Stimulated activated CD8-positive, alpha-beta memory T cell treated with anti-CD3 and anti-CD28 coated beads, Interleukin-7, amount 100 ng/mL, for 1 hour (primary cell): Measurements from ENCODE around the gene RAD54L.
A peak's percentile ranks its signal among the peaks of the same experiment; 100 is the strongest.
"Not testable (repeated sequence)": the region's sequence is repeated elsewhere in the genome, so short reads cannot be mapped to it uniquely, and the experiment has no call there.

Source experiments
- DNase-seq, 2 donors: peaks; one replicate each; pipeline ENCODE4 v3.0.0-alpha.2; 2020; ENCODE audit warnings: low read depth in 2 of 2

The RAD54L gene

GRCh38 chr1:46241733-46242132, 5.8 kb upstream of the RAD54L start:
- DNase-seq: not testable (repeated sequence)

- no peak for DNase-seq
Observed at GRCh38 chr1:46242918-46243317, 4.6 kb upstream of the RAD54L start.

GRCh38 chr1:46243831-46244230, 3.7 kb upstream of the RAD54L start:
- DNase-seq: not testable (repeated sequence)

GRCh38 chr1:46244656-46245371, 2.7 kb upstream of the RAD54L start:
- DNase-seq: no peak

- not testable (repeated sequence) for DNase-seq
Observed at GRCh38 chr1:46246136-46246535, 1.4 kb upstream of the RAD54L start.

- peak in 1 of 2 donors; percentile 11 for DNase-seq
Observed at GRCh38 chr1:46246548-46247435, 771 bp upstream of the RAD54L start.

- DNase-seq: no peak
Observed at GRCh38 chr1:46248122-46248920, 758 bp downstream of the RAD54L start.

- no peak for DNase-seq
Observed at GRCh38 chr1:46254668-46255067, 7.1 kb downstream of the RAD54L start.

GRCh38 chr1:46256523-46256922, 9.0 kb downstream of the RAD54L start:
- no peak for DNase-seq

- DNase-seq: no peak
Observed at GRCh38 chr1:46262508-46262907, 14.9 kb downstream of the RAD54L start.

- DNase-seq: no peak
Observed at GRCh38 chr1:46263146-46263545, 15.6 kb downstream of the RAD54L start.

- DNase-seq: no peak
Observed at GRCh38 chr1:46268578-46268977, 21.0 kb downstream of the RAD54L start.

GRCh38 chr1:46274225-46275029, 26.9 kb downstream of the RAD54L start:
- no peak for DNase-seq

GRCh38 chr1:46275030-46275337, 27.4 kb downstream of the RAD54L start:
- no peak for DNase-seq

- no peak for DNase-seq
Observed at GRCh38 chr1:46277658-46278373, 30.3 kb downstream of the RAD54L start.

GRCh38 chr1:46278807-46279206, 31.2 kb downstream of the RAD54L start:
- no peak for DNase-seq

GRCh38 chr1:46280092-46280491, 32.5 kb downstream of the RAD54L start:
- no peak for DNase-seq

- no peak for DNase-seq
Observed at GRCh38 chr1:46281021-46281420, 33.5 kb downstream of the RAD54L start.

- DNase-seq: no peak
Observed at GRCh38 chr1:46284058-46284457, 36.5 kb downstream of the RAD54L start.

GRCh38 chr1:46284597-46285564, 37.3 kb downstream of the RAD54L start:
- DNase-seq: no peak
